PC-9 (cell line): ENCODE data around the gene CHDH. TPM values are rescaled to one million over a fixed set of nuclear protein-coding genes. Genes with fewer than 3 reads are reported as not detected.

Source experiments
- BruUV-seq: library from RNA; stranded (reverse); fragments of 400-500 nt; replicated peaks from 2 replicates; lab custom pipeline; 2021; lab: Mats Ljungman, UMichigan
- CTCF ChIA-PET: fragments of 300-600 bp; sonication (Branson Sonifier 250); formaldehyde crosslinking; loops from one replicate; lab custom pipeline; 2022; ENCODE audit warnings: antibody characterized with exemption; lab: Charles Lee
- POLR2A ChIA-PET: fragments of 300-600 bp; sonication (Branson Sonifier 250); formaldehyde crosslinking; loops from one replicate; lab custom pipeline; 2022; ENCODE audit warnings: antibody characterized with exemption; ENCODE audit not compliant: unreplicated experiment; lab: Charles Lee
- DNase-seq, 2 experiments: peaks; one replicate each; pipeline versions ENCODE4 v3.0.0 to v3.0.0-alpha.2; 2015 to 2022; ENCODE audit warnings: mixed read lengths in 1 of 2
- H2AFZ ChIP-seq: fragments of 200-600 bp; sonication (generic); 2 replicates; pipeline ENCODE4 v1.8.1; 2017; ENCODE audit warnings: antibody characterized with exemption
- H3F3A ChIP-seq: fragments of 200-600 bp; sonication (generic); 2 replicates; pipeline ENCODE4 v1.8.1; 2017; ENCODE audit warnings: antibody characterized with exemption, mild to moderate bottlenecking, low read depth; ENCODE audit not compliant: insufficient read depth
- H3K27ac ChIP-seq: fragments of 200-600 bp; sonication (generic); 2 replicates; pipeline ENCODE4 v1.6.1; 2016; ENCODE audit warnings: mixed run types
- H3K27me3 ChIP-seq: fragments of 200-600 bp; sonication (generic); 2 replicates; pipeline ENCODE4 v1.6.1; 2016; ENCODE audit warnings: low read depth, mixed run types; ENCODE audit not compliant: insufficient read depth
- H3K36me3 ChIP-seq: fragments of 200-600 bp; sonication (generic); 2 replicates; pipeline ENCODE4 v1.6.1; 2016; ENCODE audit warnings: low read depth, mixed run types
- H3K4me1 ChIP-seq: fragments of 200-600 bp; sonication (generic); replicated peaks from 2 replicates; pipeline ENCODE4 v1.6.1; 2016; ENCODE audit warnings: mixed run types; ENCODE audit not compliant: insufficient read depth
- H3K4me2 ChIP-seq: fragments of 200-600 bp; sonication (generic); 2 replicates; pipeline ENCODE4 v1.6.1; 2017; ENCODE audit warnings: mixed run types
- H3K4me3 ChIP-seq: fragments of 200-600 bp; sonication (generic); 2 replicates; pipeline ENCODE4 v1.6.1; 2016; ENCODE audit warnings: mixed run types
- H3K79me2 ChIP-seq: fragments of 200-600 bp; sonication (generic); 2 replicates; pipeline ENCODE4 v1.6.1; 2017; ENCODE audit warnings: low read depth, mixed run types
- H3K9me2 ChIP-seq: fragments of 200-600 bp; sonication (generic); 2 replicates; pipeline ENCODE4 v1.8.1; 2017; ENCODE audit warnings: mild to moderate bottlenecking; ENCODE audit not compliant: insufficient read depth
- H3K9me3 ChIP-seq: fragments of 200-600 bp; sonication (generic); 2 replicates; pipeline ENCODE4 v1.8.1; 2016; ENCODE audit warnings: low read depth; ENCODE audit not compliant: insufficient read depth
- H4K20me1 ChIP-seq: fragments of 200-600 bp; sonication (generic); 2 replicates; pipeline ENCODE4 v1.8.1; 2017; ENCODE audit not compliant: insufficient read depth
- CTCF ChIP-seq: fragments of 200-600 bp; sonication (generic); conservative IDR thresholded peaks from 2 replicates; pipeline ENCODE4 v1.6.1; 2017; ENCODE audit warnings: mixed run types, antibody characterized with exemption, mild to moderate bottlenecking, moderate library complexity
- EZH2 ChIP-seq: fragments of 200-600 bp; sonication (generic); IDR thresholded peaks from 2 replicates; pipeline ENCODE4 v1.8.0; 2017; ENCODE audit warnings: antibody characterized with exemption, low read depth
- intact Hi-C: fragments of 100-400 bp; cut with micrococcal nuclease; formaldehyde crosslinking; loops from one replicate; pipeline ENCODE4 v1.10.0; 2022; ENCODE audit not compliant: unreplicated experiment
- total RNA-seq: library from RNA; stranded (reverse); gene quantifications from 2 replicates; pipeline ENCODE4 v1.2.3, GENCODE V29; 2021

Gene CHDH
- total RNA-seq, 1 experiment from 2014 or later: not detected

GRCh38 chr3:53815067-53815466, 31.2 kb downstream of the CHDH start:
- TF ChIP-seq EZH2: no peak
- no peak for TF ChIP-seq CTCF
- no peak overlapping the region for H2AFZ ChIP-seq
- intact Hi-C loops: no loop called here
- H3K4me2 ChIP-seq: no peak overlapping the region
- H3K36me3 ChIP-seq: no peaks in the 10 kb centered on the region
- peaks cover 97% of the 10 kb centered on the region for H3K27me3 ChIP-seq
- BruUV-seq: no TSS peak
- H3K27ac ChIP-seq: no peak overlapping the region
- no peak overlapping the region for H3K4me3 ChIP-seq
- H3K79me2 ChIP-seq: no peaks in the 10 kb centered on the region
- ChIA-PET POLR2A (no interaction called here), CTCF (no interaction called here)
- no peak for DNase-seq
- H3K4me1 ChIP-seq: no peaks in the 10 kb centered on the region
- H3K9me2 ChIP-seq: no peaks in the 10 kb centered on the region
- no peaks in the 10 kb centered on the region for H3F3A ChIP-seq
- no peaks in the 10 kb centered on the region for H4K20me1 ChIP-seq
- H3K9me3 ChIP-seq: no peaks in the 10 kb centered on the region

DNA sequence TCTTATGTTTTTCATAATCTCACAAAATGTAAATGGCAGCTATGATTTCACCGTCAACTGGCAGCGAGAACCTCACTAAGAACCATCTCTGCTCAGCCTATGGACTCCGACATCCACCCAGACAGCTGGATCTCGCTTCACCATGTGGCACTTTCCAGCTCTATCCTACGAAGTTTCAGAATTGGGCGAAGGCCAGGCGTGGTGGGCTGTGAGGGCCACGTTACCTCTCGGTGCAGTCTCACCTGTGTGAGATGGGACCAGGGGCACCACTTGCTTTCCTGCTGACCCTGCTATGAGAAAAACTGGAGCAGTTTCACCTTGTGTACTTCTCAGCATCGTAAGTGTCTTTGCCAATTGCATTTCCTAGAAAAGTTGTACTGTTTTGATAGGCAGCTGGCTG, 32.3 kb downstream of the CHDH start:
- no peak overlapping the region for H3K4me3 ChIP-seq
- H3K9me2 ChIP-seq: no peaks in the 10 kb centered on the region
- H3K4me1 ChIP-seq: no peaks in the 10 kb centered on the region
- H3K9me3 ChIP-seq: no peaks in the 10 kb centered on the region
- no peaks in the 10 kb centered on the region for H4K20me1 ChIP-seq
- H3K27ac ChIP-seq: no peak overlapping the region
- DNase-seq: no peak
- ChIA-PET CTCF (no interaction called here), POLR2A (no interaction called here)
- BruUV-seq: no TSS peak
- no peak overlapping the region for H3K4me2 ChIP-seq
- no peak for TF ChIP-seq CTCF
- H3K27me3 ChIP-seq: peaks cover 97% of the 10 kb centered on the region
- H3F3A ChIP-seq: no peaks in the 10 kb centered on the region
- no peaks in the 10 kb centered on the region for H3K36me3 ChIP-seq
- intact Hi-C loops: no loop called here
- no peak overlapping the region for H2AFZ ChIP-seq
- no peaks in the 10 kb centered on the region for H3K79me2 ChIP-seq

- Histone ChIP-seq H3K4me3 (no peak overlapping the region), H3K79me2 (no peaks in the 10 kb centered on the region), H2AFZ (no peak overlapping the region), H3K27ac (no peak overlapping the region), H4K20me1 (no peaks in the 10 kb centered on the region), H3K4me2 (no peak overlapping the region), H3K9me3 (no peaks in the 10 kb centered on the region), H3K36me3 (no peaks in the 10 kb centered on the region), H3K4me1 (no peaks in the 10 kb centered on the region), H3F3A (no peaks in the 10 kb centered on the region), H3K27me3 (peaks cover 96% of the 10 kb centered on the region), H3K9me2 (no peaks in the 10 kb centered on the region)
- ChIA-PET POLR2A (no interaction called here), CTCF (no interaction called here)
- TF ChIP-seq CTCF (no peak), EZH2 (no peak)
- BruUV-seq: no TSS peak
- no peak for DNase-seq
- intact Hi-C loops: no loop called here
Observed at GRCh38 chr3:53813229-53813628, 33.0 kb downstream of the CHDH start.
